Heart left ventricle (tissue), 16 donors: ENCODE data around the gene AMBP. TPM values are rescaled to one million over a fixed set of nuclear protein-coding genes. Genes with fewer than 3 reads are reported as not detected.

ENCODE experiments used
- ATAC-seq, 4 donors: fragments of 200-7000 bp; cut with Tn5 transposase; one replicate each; pipeline ENCODE4 v1.9.1; 2020 to 2022; ENCODE audit warnings: moderate library complexity in 4 of 4, mild to moderate bottlenecking in 3 of 4, moderate number of reproducible peaks in 1 of 4
- DNase-seq, 5 donors: peaks; one replicate each; pipeline ENCODE4 v3.0.0-alpha.2; 2020
- H3K27ac ChIP-seq, 12 donors: fragments of 200-600 bp; sonication (generic) in 4 of 12; one replicate each; pipeline versions ENCODE4 v1.5.0 to v1.8.0; 2016 to 2022; ENCODE audit warnings: mild to moderate bottlenecking in 2 of 12
- H3K27me3 ChIP-seq, 9 donors: fragments of 200-600 bp; sonication (generic) in 2 of 9; one replicate each; pipeline versions ENCODE4 v1.5.1 to v1.8.0; 2016 to 2022; ENCODE audit warnings: mild to moderate bottlenecking in 3 of 9
- H3K36me3 ChIP-seq, 9 donors: fragments of 200-600 bp; sonication (generic) in 2 of 9; one replicate each; pipeline versions ENCODE4 v1.5.0 to v1.8.0; 2018 to 2022; ENCODE audit warnings: mild to moderate bottlenecking in 2 of 9
- H3K4me1 ChIP-seq, 12 donors: fragments of 200-600 bp; sonication (generic) in 4 of 12; one replicate each; pipeline versions ENCODE4 v1.5.0 to v1.8.0; 2016 to 2022; ENCODE audit warnings: mild to moderate bottlenecking in 3 of 12
- H3K4me3 ChIP-seq, 12 donors: fragments of 200-600 bp; sonication (generic) in 4 of 12; one replicate each; pipeline versions ENCODE4 v1.5.0 to v1.8.0; 2017 to 2022; ENCODE audit warnings: mild to moderate bottlenecking in 9 of 12, moderate library complexity in 4 of 12
- H3K9me3 ChIP-seq, 12 donors: fragments of 200-600 bp; sonication (generic) in 4 of 12; one replicate each; pipeline versions ENCODE4 v1.5.0 to v1.8.0; 2016 to 2022; ENCODE audit warnings: mild to moderate bottlenecking in 1 of 12
- POLR2A ChIP-seq, 2 donors: fragments of 450-650 bp; IDR thresholded peaks; one replicate each; pipeline ENCODE4 v1.6.1; 2017; ENCODE audit warnings: antibody characterized with exemption in 2 of 2, mild to moderate bottlenecking in 2 of 2, moderate library complexity in 2 of 2
- WGBS, 4 donors: extraction: QIAGEN DNeasy Blood & Tissue Kit in 2 of 4; methylation state at CpG; one replicate each; pipeline versions ENCODE4 v1.1.5 to v1.1.7; 2013 to 2018; 5-methylcytosine and 5-hydroxymethylcytosine counted together
- intact Hi-C, 10 donors: fragments of 100-400 bp; cut with DNase I; formaldehyde crosslinking; loops; one replicate each; pipeline versions ENCODE4 v1.11.1 to v1.14.2; 2022
- polyA plus RNA-seq, 2 donors: library from polyadenylated mRNA; stranded (reverse); fragments of 200-250 nt; gene quantifications; one replicate each; pipeline ENCODE4 v1.2.3, GENCODE V29; 2013
- total RNA-seq, 9 donors: library from RNA; depleted of rRNA in 2 of 9; stranded (reverse); fragments of >200 nt in 2 of 9; fragmentation: NEBNext Ultra II Directional in 3 of 9; extraction: Animal tissue kit (Norgen Biotek cat#: 25700) in 3 of 9; gene quantifications; one replicate each; pipeline versions ENCODE4 v1.1.0 to v1.2.4, GENCODE V29; 2016 to 2023
- TF ChIP-seq, protein P1 (sequence below), 12 donors: fragments of 200-600 bp; sonication (generic) in 4 of 12; IDR thresholded peaks; one replicate each; pipeline versions ENCODE4 v1.5.0 to v1.8.0; 2018 to 2022; ENCODE audit warnings: antibody characterized with exemption in 12 of 12, mild to moderate bottlenecking in 5 of 12
- donor health status: ischemic (EF 13 %, LVEDD 7.1; RV severe dilation, severe dysfunction).
- donor health status: healthy with polysubstance abuse.
- donor health status: DM: no; HTN: yes; CAD: no.
- donor health status: DM: no; HTN: no; CAD: no.
- donor health status: ischemic (EF 25% LVEDD 6.9; RV normal size, moderate dysfunction).
- donor health status: ischemic (EF 25% LVEDD 5.7; RV mildly dilated, moderate dysfunction).
- donor health status: healthy.
- donor health status: DM: yes; HTN: yes; CAD: no.
- donor health status: ischemic (EF 35%, LVEDD 5.7; RV mildly dilated, moderate dysfunction).
- donor health status: nonischemic (EF 11% LVEDD 7.7; RV severe dilation, severe dysfunction).
- donor health status: DM: yes; HTN: yes; CAD: no.
- donor health status: PGD.
- donor health status: ischemic (EF 29% LVEDD 5.4; RV normal size, mild dysfunction).
- donor health status: nonischemic (EF 23%, LVEDD 6.1; RV moderate dilation, normal function).

The AMBP gene
- total and polyA plus RNA-seq, 11 donors: 0.08 to 0.32 (median 0.20) TPM; not detected in 8

- no peak for TF ChIP-seq POLR2A (IDR thresholded peaks at IDR 0.05)
- TF ChIP-seq, protein P1, sequence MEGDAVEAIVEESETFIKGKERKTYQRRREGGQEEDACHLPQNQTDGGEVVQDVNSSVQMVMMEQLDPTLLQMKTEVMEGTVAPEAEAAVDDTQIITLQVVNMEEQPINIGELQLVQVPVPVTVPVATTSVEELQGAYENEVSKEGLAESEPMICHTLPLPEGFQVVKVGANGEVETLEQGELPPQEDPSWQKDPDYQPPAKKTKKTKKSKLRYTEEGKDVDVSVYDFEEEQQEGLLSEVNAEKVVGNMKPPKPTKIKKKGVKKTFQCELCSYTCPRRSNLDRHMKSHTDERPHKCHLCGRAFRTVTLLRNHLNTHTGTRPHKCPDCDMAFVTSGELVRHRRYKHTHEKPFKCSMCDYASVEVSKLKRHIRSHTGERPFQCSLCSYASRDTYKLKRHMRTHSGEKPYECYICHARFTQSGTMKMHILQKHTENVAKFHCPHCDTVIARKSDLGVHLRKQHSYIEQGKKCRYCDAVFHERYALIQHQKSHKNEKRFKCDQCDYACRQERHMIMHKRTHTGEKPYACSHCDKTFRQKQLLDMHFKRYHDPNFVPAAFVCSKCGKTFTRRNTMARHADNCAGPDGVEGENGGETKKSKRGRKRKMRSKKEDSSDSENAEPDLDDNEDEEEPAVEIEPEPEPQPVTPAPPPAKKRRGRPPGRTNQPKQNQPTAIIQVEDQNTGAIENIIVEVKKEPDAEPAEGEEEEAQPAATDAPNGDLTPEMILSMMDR (IDR thresholded peaks at IDR 0.05): no peak
- H3K36me3 ChIP-seq: no peaks in the 10 kb centered on the region
- no peak overlapping the region for H3K27ac ChIP-seq
- no peaks in the 10 kb centered on the region for H3K27me3 ChIP-seq
- intact Hi-C loops: no loop called here
- peaks cover 0 to 5% (median 0%) of the 10 kb centered on the region in 12 donors for H3K4me1 ChIP-seq
- ATAC-seq (no peak), DNase-seq (no peak)
- 86 to 92% (median 91%) methylated on average over 4 of the region's 4 CpGs for WGBS, 4 donors
- H3K4me3 ChIP-seq: no peak overlapping the region
- no peaks in the 10 kb centered on the region for H3K9me3 ChIP-seq
Measured at GRCh38 chr9:114086607-114087006, 8.5 kb upstream of the AMBP start.

DNA sequence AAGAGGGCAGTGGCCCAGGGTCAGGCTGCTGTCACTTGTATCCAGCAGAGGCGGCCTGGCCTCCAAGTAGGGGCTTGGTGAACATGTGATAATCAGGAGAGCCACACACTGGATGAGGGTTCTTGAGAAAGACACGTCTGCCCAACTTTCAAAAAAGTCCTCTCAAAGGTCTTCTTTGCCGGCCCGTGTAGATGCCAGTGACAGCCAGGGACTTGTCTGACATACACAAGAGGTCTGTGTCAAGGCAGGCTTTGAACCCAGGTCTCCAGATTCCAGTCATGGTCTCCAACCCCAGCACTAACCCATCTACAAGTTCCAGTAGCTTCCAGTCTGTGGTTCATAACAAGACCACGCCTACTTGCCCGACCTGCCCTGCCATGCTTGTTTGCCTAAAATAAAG, 7.9 kb upstream of the AMBP start:
- DNase-seq (no peak), ATAC-seq (no peak)
- no peak overlapping the region for H3K27ac ChIP-seq
- no peak for TF ChIP-seq POLR2A (IDR thresholded peaks at IDR 0.05)
- TF ChIP-seq, protein P1 (IDR thresholded peaks at IDR 0.05): no peak
- H3K27me3 ChIP-seq: no peaks in the 10 kb centered on the region
- intact Hi-C loops: no loop called here
- H3K9me3 ChIP-seq: no peaks in the 10 kb centered on the region
- WGBS, 4 donors: 93 to 95% (median 93%) methylated on average over 6 of the region's 6 CpGs
- peaks cover 0 to 5% (median 0%) of the 10 kb centered on the region in 12 donors for H3K4me1 ChIP-seq
- H3K4me3 ChIP-seq: no peak overlapping the region
- H3K36me3 ChIP-seq: no peaks in the 10 kb centered on the region

DNA sequence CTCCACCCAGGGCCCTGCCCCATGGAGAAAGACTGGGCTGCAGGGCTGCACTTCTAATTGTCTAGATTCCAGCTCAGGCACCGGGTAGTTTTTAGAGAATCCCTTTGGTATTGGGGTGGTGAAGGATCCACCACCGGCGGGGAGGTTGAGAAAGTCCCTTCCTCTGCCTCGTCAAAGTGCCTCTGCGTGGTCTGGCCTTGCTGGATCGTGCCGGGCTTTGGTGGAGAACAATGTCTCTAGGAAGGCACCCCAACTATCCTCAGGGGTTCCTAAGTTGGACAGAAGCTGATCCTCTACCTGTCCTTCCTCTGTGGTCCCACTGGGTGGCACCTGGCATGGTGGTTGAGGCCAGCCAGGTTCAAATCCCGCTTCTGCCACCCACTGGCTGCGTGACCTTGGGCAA, 7.3 kb upstream of the AMBP start:
- no peaks in the 10 kb centered on the region for H3K9me3 ChIP-seq
- intact Hi-C loops: no loop called here
- 92 to 95% (median 94%) methylated on average over 9 of the region's 9 CpGs for WGBS, 4 donors
- no peaks in the 10 kb centered on the region for H3K36me3 ChIP-seq
- no peak for ATAC-seq
- H3K4me3 ChIP-seq: no peak overlapping the region
- TF ChIP-seq POLR2A (IDR thresholded peaks at IDR 0.05): no peak
- TF ChIP-seq, protein P1 (IDR thresholded peaks at IDR 0.05): no peak
- H3K27ac ChIP-seq: no peak overlapping the region
- peaks cover 0 to 5% (median 0%) of the 10 kb centered on the region in 12 donors for H3K4me1 ChIP-seq
- no peak for DNase-seq
- H3K27me3 ChIP-seq: no peaks in the 10 kb centered on the region

- no peak for ATAC-seq
- no peak for DNase-seq
- no peak for TF ChIP-seq POLR2A (IDR thresholded peaks at IDR 0.05)
Measured at GRCh38 chr9:114084282-114085073, 6.4 kb upstream of the AMBP start.

More at GRCh38 chr9:114084282-114085073, 6.4 kb upstream of the AMBP start:
- Histone ChIP-seq H3K4me1 (peaks cover 0 to 5% (median 0%) of the 10 kb centered on the region in 12 donors), H3K4me3 (no peak overlapping the region), H3K36me3 (no peaks in the 10 kb centered on the region), H3K27ac (no peak overlapping the region), H3K9me3 (no peaks in the 10 kb centered on the region), H3K27me3 (no peaks in the 10 kb centered on the region)
- WGBS, 4 donors: 77 to 91% (median 81%) methylated on average over 11 of the region's 11 CpGs
- intact Hi-C loops: loop anchor here in 5 of 10 donors (5.0 kb wide), 2 partner anchors 188 to 208 kb away; no protein-coding TSS in a partner anchor
